GM10248 (cell line): ENCODE measurements around the gene RUNX1.

Experiments used
- CTCF ChIA-PET: fragments of 300-600 bp; sonication (Branson Sonifier 250); formaldehyde crosslinking; extraction: SDS; loops from one replicate; lab custom pipeline; 2021; ENCODE audit warnings: antibody characterized with exemption; lab: Yijun Ruan, JAX
- POLR2A ChIA-PET: fragments of 350-650 bp; sonication (Branson Sonifier 250); formaldehyde crosslinking; extraction: SDS; loops from one replicate; lab custom pipeline; 2020; ENCODE audit warnings: antibody characterized with exemption; lab: Yijun Ruan, JAX
- DNase-seq: peaks from one replicate; pipeline ENCODE4 v3.0.0; 2012; ENCODE audit errors: extremely low spot score
- TF ChIP-seq, protein P1 (sequence below): IDR thresholded peaks from 2 replicates; pipeline ENCODE4 v1.5.1; 2012; ENCODE audit warnings: mild to moderate bottlenecking, low read depth; ENCODE audit errors: extremely low read depth, missing control alignments, control extremely low read depth

The RUNX1 gene

DNA sequence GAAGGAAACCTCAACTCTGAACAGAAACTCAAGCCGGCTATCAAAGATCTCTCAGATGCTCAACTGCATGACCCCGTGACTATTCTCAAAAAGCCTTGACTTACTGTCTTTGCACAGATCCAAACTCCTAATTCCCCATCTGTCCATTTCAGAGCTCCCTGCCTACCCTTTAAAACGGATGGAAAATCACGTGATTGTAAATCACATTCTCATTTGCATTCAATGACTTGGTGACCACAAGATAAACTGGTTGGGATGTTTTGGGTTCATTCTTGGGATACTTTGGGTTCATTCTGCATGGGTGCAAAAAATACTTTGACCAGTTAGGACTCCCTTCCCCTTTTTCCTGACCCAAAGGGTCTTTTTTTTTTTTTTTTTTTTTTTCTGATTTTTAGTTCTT, 41.3 kb upstream of the RUNX1 start:
- no peak for DNase-seq
- TF ChIP-seq, protein P1, sequence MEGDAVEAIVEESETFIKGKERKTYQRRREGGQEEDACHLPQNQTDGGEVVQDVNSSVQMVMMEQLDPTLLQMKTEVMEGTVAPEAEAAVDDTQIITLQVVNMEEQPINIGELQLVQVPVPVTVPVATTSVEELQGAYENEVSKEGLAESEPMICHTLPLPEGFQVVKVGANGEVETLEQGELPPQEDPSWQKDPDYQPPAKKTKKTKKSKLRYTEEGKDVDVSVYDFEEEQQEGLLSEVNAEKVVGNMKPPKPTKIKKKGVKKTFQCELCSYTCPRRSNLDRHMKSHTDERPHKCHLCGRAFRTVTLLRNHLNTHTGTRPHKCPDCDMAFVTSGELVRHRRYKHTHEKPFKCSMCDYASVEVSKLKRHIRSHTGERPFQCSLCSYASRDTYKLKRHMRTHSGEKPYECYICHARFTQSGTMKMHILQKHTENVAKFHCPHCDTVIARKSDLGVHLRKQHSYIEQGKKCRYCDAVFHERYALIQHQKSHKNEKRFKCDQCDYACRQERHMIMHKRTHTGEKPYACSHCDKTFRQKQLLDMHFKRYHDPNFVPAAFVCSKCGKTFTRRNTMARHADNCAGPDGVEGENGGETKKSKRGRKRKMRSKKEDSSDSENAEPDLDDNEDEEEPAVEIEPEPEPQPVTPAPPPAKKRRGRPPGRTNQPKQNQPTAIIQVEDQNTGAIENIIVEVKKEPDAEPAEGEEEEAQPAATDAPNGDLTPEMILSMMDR, result no peak
- CTCF ChIA-PET, result interaction anchor here (0.9 kb wide), 1 partner anchor 345 kb away, joined by 3 read pairs; no protein-coding TSS in a partner anchor
- POLR2A ChIA-PET, result no interaction called here

DNA sequence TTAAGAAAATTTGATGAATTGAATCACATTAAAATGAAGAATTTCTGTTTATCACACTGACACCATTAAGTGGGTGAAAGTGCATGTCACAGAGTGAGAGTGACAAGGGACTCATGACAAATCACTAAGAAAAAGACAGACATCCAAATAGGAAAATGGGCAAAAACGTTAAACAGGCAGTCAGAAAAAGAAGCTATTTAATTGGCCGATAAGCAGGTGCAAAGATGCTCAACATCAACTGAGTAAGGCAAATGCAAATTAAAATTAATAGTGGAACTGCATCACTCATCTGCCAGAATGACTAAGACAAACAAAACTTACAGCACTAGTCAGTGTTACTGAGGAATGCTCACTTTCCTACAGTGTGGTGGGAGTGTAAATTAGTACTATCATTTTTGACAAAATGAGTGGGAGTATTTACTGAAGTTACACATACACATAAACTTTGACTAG, 39.2 kb upstream of the RUNX1 start:
- CTCF ChIA-PET, result interaction anchor here (0.9 to 1.2 kb wide), 2 partner anchors 12 to 69 kb away, joined by 3 read pairs; no protein-coding TSS in a partner anchor
- TF ChIP-seq, protein P1, result no peak
- DNase-seq, result no peak
- POLR2A ChIA-PET, result no interaction called here

DNA sequence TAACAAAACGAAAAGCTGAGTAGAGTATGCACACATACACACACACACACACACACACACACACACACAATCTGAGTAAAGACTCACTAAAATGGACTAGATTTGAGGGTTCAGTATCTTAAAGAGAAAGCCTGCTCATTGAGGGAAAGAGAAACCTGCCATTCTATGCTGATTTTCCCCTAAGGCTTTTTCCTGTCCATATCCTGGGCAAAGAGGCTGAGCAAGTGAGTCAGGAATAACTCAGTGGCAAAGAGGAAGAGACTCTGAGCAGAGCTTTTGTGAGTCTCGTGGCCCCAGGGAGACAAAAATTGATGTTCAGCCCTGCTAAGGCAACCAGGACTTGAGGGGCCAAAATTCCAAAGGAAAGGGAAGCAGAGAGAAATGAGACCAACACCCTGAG, 37.3 kb upstream of the RUNX1 start:
- no peak for DNase-seq
- ChIA-PET POLR2A (interaction anchor here (0.6 kb wide), 1 partner anchor 19 kb away, joined by 3 read pairs; no protein-coding TSS in a partner anchor), CTCF (interaction anchor here (1.3 kb wide), 1 partner anchor 10 kb away, joined by 3 read pairs; no protein-coding TSS in a partner anchor)
- TF ChIP-seq, protein P1, result no peak

DNA sequence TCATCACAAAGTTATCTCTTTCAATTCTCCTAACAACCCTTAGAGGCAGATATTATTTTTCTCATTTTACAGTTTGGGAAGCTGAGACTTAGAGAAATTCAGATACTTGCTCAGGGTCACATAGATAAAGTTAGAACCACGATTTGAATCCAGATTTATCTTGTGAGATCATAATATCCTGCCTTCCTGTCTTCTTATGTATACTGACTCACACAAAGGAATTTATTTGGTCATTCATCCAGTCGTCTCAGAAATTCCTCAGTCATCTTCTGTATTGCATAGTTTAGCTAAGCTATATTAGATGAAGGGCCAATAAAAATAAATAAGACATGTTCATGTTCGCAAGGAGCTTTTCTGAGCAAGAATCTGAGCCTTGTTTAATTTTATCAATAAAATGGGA, 35.8 kb upstream of the RUNX1 start:
- DNase-seq, result no peak
- TF ChIP-seq, protein P1, result no peak
- POLR2A ChIA-PET, result no interaction called here
- CTCF ChIA-PET, result interaction anchor here (2.1 kb wide), 1 partner anchor 8 kb away, joined by 6 read pairs; no protein-coding TSS in a partner anchor

DNA sequence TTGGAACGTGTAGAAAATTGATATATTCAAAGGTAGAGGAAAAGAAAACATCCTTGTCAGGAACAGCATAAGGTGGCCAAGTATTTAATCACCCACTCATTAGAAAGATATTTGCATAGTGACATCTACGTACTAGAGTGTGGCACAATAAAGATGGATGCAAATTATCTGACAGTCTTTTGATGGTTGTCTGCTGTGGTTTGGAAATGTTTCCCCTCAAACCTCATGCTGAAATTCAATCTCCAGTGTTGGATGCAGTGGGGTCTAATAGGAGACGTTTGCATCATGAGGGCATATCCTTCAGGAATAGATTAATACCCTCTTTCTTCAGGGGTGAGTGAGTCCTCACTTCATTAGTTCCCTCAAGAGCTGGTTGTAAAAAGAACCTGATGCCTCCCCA, 34.1 kb upstream of the RUNX1 start:
- ChIA-PET POLR2A (no interaction called here), CTCF (interaction anchor here (2.1 kb wide), 1 partner anchor 9 kb away, joined by 6 read pairs; no protein-coding TSS in a partner anchor)
- TF ChIP-seq, protein P1, result no peak
- DNase-seq, result no peak

DNA sequence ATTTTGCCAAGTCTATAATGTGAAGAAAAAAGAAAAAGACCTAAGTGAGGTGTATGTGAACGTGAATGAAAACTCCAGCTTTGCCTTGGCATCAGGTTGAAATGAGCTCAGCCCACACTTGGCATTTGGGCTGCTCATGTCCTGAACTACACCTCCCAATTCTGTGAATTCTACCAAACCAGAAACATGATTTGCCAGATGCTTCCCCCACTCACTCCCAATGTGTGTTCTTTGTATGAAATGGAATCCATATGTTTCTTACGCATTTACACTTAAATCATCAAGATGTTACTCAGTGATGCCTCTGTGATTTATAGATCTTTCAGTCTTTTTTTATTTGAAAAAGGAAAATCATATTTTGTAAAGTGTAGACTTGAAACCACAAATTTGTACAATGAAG, 32.8 kb upstream of the RUNX1 start:
- DNase-seq, result no peak
- TF ChIP-seq, protein P1, result no peak
- ChIA-PET CTCF (no interaction called here), POLR2A (no interaction called here)

DNA sequence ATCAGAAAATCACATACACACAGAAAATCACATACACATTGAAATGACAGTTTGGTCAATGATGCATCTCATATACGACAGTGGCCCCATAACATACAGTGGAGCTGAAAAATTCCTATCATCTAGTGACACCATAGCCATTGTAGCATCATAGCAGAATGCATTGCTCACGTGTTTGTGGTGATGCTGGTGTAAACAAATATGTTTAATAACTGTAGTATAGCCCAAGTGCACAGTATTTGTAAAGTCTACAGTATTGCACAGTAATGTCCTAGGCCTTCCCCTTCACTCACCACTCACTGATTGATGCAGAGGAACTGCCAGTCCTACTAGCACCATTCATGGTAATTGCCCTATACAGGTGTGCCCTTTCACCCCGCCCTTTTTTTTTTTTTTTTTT, 30.1 kb upstream of the RUNX1 start:
- ChIA-PET CTCF (no interaction called here), POLR2A (no interaction called here)
- TF ChIP-seq, protein P1, result no peak
- no peak for DNase-seq
